Endothelial cell of umbilical vein (primary cell): Measurements from ENCODE around the gene CCDC69. TPM values are rescaled to one million over a fixed set of nuclear protein-coding genes. Genes with fewer than 3 reads are reported as not detected.

ENCODE experiments used
- BruUV-seq: library from RNA; stranded (reverse); fragments of 400-500 nt; replicated peaks from 2 replicates; lab custom pipeline; 2021; lab: Mats Ljungman, UMichigan
- CTCF ChIA-PET: fragments of 300-600, 350-600 bp; sonication (Branson Sonifier 250); formaldehyde crosslinking; loops from one replicate; lab custom pipeline; 2021; ENCODE audit warnings: antibody characterized with exemption, inconsistent platforms; lab: Charles Lee
- POLR2A ChIA-PET: fragments of 300-600, 350-600 bp; sonication (Branson Sonifier 250); formaldehyde crosslinking; loops from one replicate; lab custom pipeline; 2021; ENCODE audit warnings: antibody characterized with exemption, inconsistent platforms; lab: Charles Lee
- DNase-seq: peaks from one replicate; pipeline ENCODE4 v3.0.0-alpha.2; 2011; ENCODE audit warnings: low read depth, low spot score
- FAIRE-seq: peaks from 2 replicates; lab custom pipeline; 2011; peaks lifted over from hg19 to GRCh38; lab: Jason Lieb, UNC
- H2AFZ ChIP-seq: 2 replicates; pipeline ENCODE4 v1.6.0; 2012; ENCODE audit warnings: low read depth, low read length, control low read depth, inconsistent platforms
- H3K27ac ChIP-seq: 2 replicates; pipeline ENCODE4 v1.5.1; 2011; ENCODE audit warnings: low read depth, mild to moderate bottlenecking, control low read depth, low read length, moderate library complexity; ENCODE audit not compliant: insufficient read depth
- H3K27me3 ChIP-seq, 2 experiments: 2 replicates each; pipeline versions ENCODE4 v1.6.0 to v1.6.1; 2011; ENCODE audit warnings: low read length in 2 of 2, mixed read lengths in 1 of 2; ENCODE audit not compliant: control insufficient read depth in 2 of 2, insufficient read depth in 2 of 2
- H3K36me3 ChIP-seq, 2 experiments: 2 replicates in 1 of 2; 3 replicates in 1 of 2; pipeline ENCODE4 v1.5.1; 2011; ENCODE audit warnings: low read length in 2 of 2, mild to moderate bottlenecking in 1 of 2, moderate library complexity in 1 of 2; ENCODE audit not compliant: control insufficient read depth in 2 of 2, insufficient read depth in 2 of 2; ENCODE audit errors: extremely low read depth in 1 of 2
- H3K4me1 ChIP-seq: 3 replicates; pipeline ENCODE4 v1.5.1; 2011; ENCODE audit warnings: mild to moderate bottlenecking, low read length; ENCODE audit not compliant: control insufficient read depth, insufficient read depth; ENCODE audit errors: extremely low read depth
- H3K4me2 ChIP-seq: 2 replicates; pipeline ENCODE4 v1.6.1; 2011; ENCODE audit warnings: low read length, control low read depth, mixed read lengths; ENCODE audit not compliant: insufficient read depth
- H3K4me3 ChIP-seq, 3 experiments: fragments of 200-600 bp in 1 of 3; sonication (generic), shearing (Covaris generic) in 1 of 3; replicated peaks in 1 of 3; 2 replicates each; pipeline ENCODE4 v1.5.1; 2011 to 2016; ENCODE audit warnings: control low read depth in 3 of 3, low read length in 3 of 3, mild to moderate bottlenecking in 2 of 3, inconsistent platforms in 1 of 3, low read depth in 1 of 3, moderate library complexity in 1 of 3; ENCODE audit not compliant: insufficient read depth in 1 of 3
- H3K79me2 ChIP-seq: 2 replicates; pipeline ENCODE4 v1.6.0; 2012; ENCODE audit warnings: low read length, inconsistent platforms; ENCODE audit not compliant: control insufficient read depth, insufficient read depth
- H3K9ac ChIP-seq: replicated peaks from 2 replicates; pipeline ENCODE3; 2011; ENCODE audit warnings: low read length, control low read depth; ENCODE audit not compliant: insufficient read depth; ENCODE audit errors: extremely low read depth
- H3K9me1 ChIP-seq: replicated peaks from 3 replicates; pipeline ENCODE4 v1.6.0; 2011; ENCODE audit warnings: mild to moderate bottlenecking, low read length; ENCODE audit not compliant: control insufficient read depth, insufficient read depth; ENCODE audit errors: extremely low read depth
- H3K9me3 ChIP-seq: replicated peaks from 2 replicates; pipeline ENCODE4 v1.5.1; 2012; ENCODE audit warnings: low read length, inconsistent platforms; ENCODE audit not compliant: control insufficient read depth, insufficient read depth
- H4K20me1 ChIP-seq: replicated peaks from 2 replicates; pipeline ENCODE3; 2011; ENCODE audit warnings: mild to moderate bottlenecking, low read length; ENCODE audit not compliant: control insufficient read depth, insufficient read depth; ENCODE audit errors: extremely low read depth
- CTCF ChIP-seq, 2 donors: IDR thresholded peaks; 1 replicate in 1 of 2; 2 replicates in 1 of 2; pipeline ENCODE4 v1.5.1; 2011; ENCODE audit warnings: low read length in 2 of 2, mild to moderate bottlenecking in 2 of 2, moderate library complexity in 2 of 2, control low read depth in 1 of 2, inconsistent platforms in 1 of 2, low read depth in 1 of 2; ENCODE audit not compliant: insufficient read depth in 1 of 2; ENCODE audit errors: extremely low read depth in 1 of 2
- EZH2 ChIP-seq: IDR thresholded peaks from 2 replicates; pipeline ENCODE4 v1.6.1; 2012; ENCODE audit warnings: borderline replicate concordance, low read depth, mild to moderate bottlenecking, moderate library complexity, low read length, inconsistent platforms; ENCODE audit not compliant: severe bottlenecking
- FOS ChIP-seq: IDR thresholded peaks from 2 replicates; pipeline ENCODE4 v1.6.1; 2011; ENCODE audit warnings: mild to moderate bottlenecking, low read length, moderate library complexity, borderline replicate concordance; ENCODE audit not compliant: insufficient read depth
- GATA2 ChIP-seq: IDR thresholded peaks from 2 replicates; pipeline ENCODE4 v1.7.0; 2011; ENCODE audit warnings: low read depth, mild to moderate bottlenecking, moderate library complexity, mixed read lengths, low read length; ENCODE audit not compliant: insufficient read length, insufficient read depth
- JUN ChIP-seq: IDR thresholded peaks from 2 replicates; pipeline ENCODE4 v1.6.1; 2011; ENCODE audit warnings: borderline replicate concordance, low read depth; ENCODE audit not compliant: insufficient read length, insufficient read depth
- MAX ChIP-seq: IDR thresholded peaks from 2 replicates; pipeline ENCODE4 v1.6.1; 2011; ENCODE audit not compliant: insufficient read depth, insufficient read length
- MYC ChIP-seq: IDR thresholded peaks from one replicate; pipeline ENCODE4 v1.6.1; 2011; ENCODE audit warnings: mild to moderate bottlenecking, low read depth, low read length
- POLR2A ChIP-seq: IDR thresholded peaks from 2 replicates; pipeline ENCODE4 v1.6.1; 2012; ENCODE audit warnings: low read depth, mild to moderate bottlenecking, control low read depth, low read length
- POLR2AphosphoS5 ChIP-seq: IDR thresholded peaks from 2 replicates; pipeline ENCODE4 v1.6.1; 2012; ENCODE audit warnings: low read depth, mild to moderate bottlenecking, control low read depth, low read length, moderate library complexity; ENCODE audit not compliant: insufficient read depth
- dilution Hi-C: fragments of 300-500 bp; cut with MboI; formaldehyde crosslinking; loops from one replicate; pipeline ENCODE4 v1.15.0; 2019; ENCODE audit warnings: low sequenced_read_pairs; ENCODE audit not compliant: extremely low pct_ligation_motif_present
- intact Hi-C: fragments of 100-400 bp; cut with micrococcal nuclease; formaldehyde crosslinking; loops from one replicate; pipeline ENCODE4 v1.10.0; 2022
- polyA plus RNA-seq, 4 experiments: library from polyadenylated mRNA; depleted of rRNA in 3 of 4; stranded (reverse) in 3 of 4; unstranded in 1 of 4; fragments of >200 nt; gene quantifications; 2 replicates each; pipeline versions ENCODE4 v1.2.1 to v1.2.3, GENCODE V29; 2011 to 2012; ENCODE audit warnings: missing spikeins in 1 of 4
- total RNA-seq: library from RNA; stranded (reverse); gene quantifications from 2 replicates; pipeline ENCODE4 v1.2.3, GENCODE V29; 2021

The CCDC69 gene
- total and polyA plus RNA-seq, 2 donors (not counting 3 experiments of a cell fraction or from before 2014, with no cell fraction given): 4.1 to 4.5 TPM

DNA sequence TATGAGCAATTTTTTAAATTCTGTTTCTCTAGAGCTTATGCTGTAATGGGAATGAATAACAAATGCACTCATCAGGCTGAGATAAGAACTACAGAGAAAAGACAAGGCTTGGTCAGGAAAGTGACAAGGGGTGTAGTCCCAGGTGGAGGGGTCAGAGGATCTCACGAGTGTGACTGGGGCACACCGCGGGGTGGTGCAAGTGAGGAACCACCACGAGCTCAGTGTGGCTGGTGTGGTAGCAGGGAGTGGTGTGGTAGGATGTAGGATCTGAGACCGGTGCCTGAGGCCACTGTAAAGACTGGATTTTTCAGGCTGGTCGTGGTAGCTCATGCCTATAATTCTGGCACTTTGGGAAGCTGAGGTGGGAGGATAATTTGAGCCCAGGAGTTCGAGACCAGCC lies 75.3 kb downstream of the CCDC69 start:
- no peak overlapping the region for H2AFZ ChIP-seq
- FAIRE-seq: no peak
- intact Hi-C loops: no loop called here
- H3K27ac ChIP-seq: no peak overlapping the region
- no peaks in the 10 kb centered on the region for H3K9me3 ChIP-seq
- peaks cover 20% of the 10 kb centered on the region for H3K4me1 ChIP-seq
- no peak for TF ChIP-seq JUN
- no peak for TF ChIP-seq GATA2
- no peak for TF ChIP-seq FOS
- TF ChIP-seq POLR2A: no peak
- TF ChIP-seq MYC: no peak
- TF ChIP-seq MAX: no peak
- TF ChIP-seq EZH2: no peak
- TF ChIP-seq CTCF (IDR thresholded peaks at IDR 0.05; ENCODE audit: extremely low read depth in 1 of 2, insufficient read depth in 1 of 2, low read depth in 1 of 2, low read length in 2 of 2): no peak
- no peak for TF ChIP-seq POLR2AphosphoS5
- no peak overlapping the region for H3K4me3 ChIP-seq
- dilution Hi-C loops: no loop called here
- H4K20me1 ChIP-seq: peaks cover 5% of the 10 kb centered on the region
- H3K9me1 ChIP-seq: no peaks in the 10 kb centered on the region
- no peak overlapping the region for H3K9ac ChIP-seq
- no peak for DNase-seq
- BruUV-seq: no TSS peak
- no peak overlapping the region for H3K4me2 ChIP-seq
- H3K36me3 ChIP-seq: peaks cover 14 to 23% of the 10 kb centered on the region in 2 experiments
- ChIA-PET CTCF (interaction anchor here (1.6 to 4.4 kb wide), 3 partner anchors 16 to 33 kb away, joined by 7 to 32 read pairs (median 24); no protein-coding TSS in a partner anchor), POLR2A (no interaction called here)
- no peaks in the 10 kb centered on the region for H3K27me3 ChIP-seq
- H3K79me2 ChIP-seq: peaks cover 58% of the 10 kb centered on the region
